GM12891 (cell line): ENCODE measurements around the gene IQCH.

Experiments
- POLR2A ChIP-seq: IDR thresholded peaks from 2 replicates; pipeline ENCODE4 v1.6.1; 2011; ENCODE audit warnings: low read depth, low read length, control low read depth
- POLR2AphosphoS5 ChIP-seq: IDR thresholded peaks from 2 replicates; pipeline ENCODE4 v1.6.1; 2011; ENCODE audit warnings: low read depth, low read length, control low read depth
- POU2F2 ChIP-seq: IDR thresholded peaks from 2 replicates; pipeline ENCODE4 v1.6.1; 2011; ENCODE audit warnings: low read depth, mild to moderate bottlenecking, control low read depth, low read length, moderate library complexity
- SPI1 ChIP-seq: IDR thresholded peaks from 2 replicates; pipeline ENCODE4 v1.6.1; 2011; ENCODE audit warnings: low read depth, low read length, control low read depth
- TAF1 ChIP-seq: IDR thresholded peaks from 2 replicates; pipeline ENCODE4 v1.6.1; 2011; ENCODE audit warnings: low read depth, low read length, control low read depth

- TF ChIP-seq POLR2A = no peak
- TF ChIP-seq TAF1 = no peak
- no peak for TF ChIP-seq POLR2AphosphoS5
- no peak for TF ChIP-seq POU2F2
- no peak for TF ChIP-seq SPI1
These were observed 72.7 kb downstream of the IQCH start for GRCh38 chr15:67327312-67327711.
